Measurements from ENCODE around the gene MED25. TPM values are rescaled to one million over a fixed set of nuclear protein-coding genes. Genes with fewer than 3 reads are reported as not detected.

The MED25 gene
- total RNA-seq, 4 donors from 2014 or later = 16.9 to 27.7 (median 23.9) TPM

- H3K27ac ChIP-seq = no peak overlapping the region
- peaks cover 0 to 36% (median 0%) of the 10 kb centered on the region in 3 donors for H3K36me3 ChIP-seq
- DNase-seq = no peak
- intact Hi-C loops (cut with DNase I) = no loop called here
- no peaks in the 10 kb centered on the region for H3K9me3 ChIP-seq
- H3K4me1 ChIP-seq = peaks cover 0 to 36% (median 0%) of the 10 kb centered on the region in 3 donors
- no peak overlapping the region for H3K4me3 ChIP-seq
- TF ChIP-seq POLR2A (IDR thresholded peaks at IDR 0.05) = no peak
- TF ChIP-seq, protein P1, sequence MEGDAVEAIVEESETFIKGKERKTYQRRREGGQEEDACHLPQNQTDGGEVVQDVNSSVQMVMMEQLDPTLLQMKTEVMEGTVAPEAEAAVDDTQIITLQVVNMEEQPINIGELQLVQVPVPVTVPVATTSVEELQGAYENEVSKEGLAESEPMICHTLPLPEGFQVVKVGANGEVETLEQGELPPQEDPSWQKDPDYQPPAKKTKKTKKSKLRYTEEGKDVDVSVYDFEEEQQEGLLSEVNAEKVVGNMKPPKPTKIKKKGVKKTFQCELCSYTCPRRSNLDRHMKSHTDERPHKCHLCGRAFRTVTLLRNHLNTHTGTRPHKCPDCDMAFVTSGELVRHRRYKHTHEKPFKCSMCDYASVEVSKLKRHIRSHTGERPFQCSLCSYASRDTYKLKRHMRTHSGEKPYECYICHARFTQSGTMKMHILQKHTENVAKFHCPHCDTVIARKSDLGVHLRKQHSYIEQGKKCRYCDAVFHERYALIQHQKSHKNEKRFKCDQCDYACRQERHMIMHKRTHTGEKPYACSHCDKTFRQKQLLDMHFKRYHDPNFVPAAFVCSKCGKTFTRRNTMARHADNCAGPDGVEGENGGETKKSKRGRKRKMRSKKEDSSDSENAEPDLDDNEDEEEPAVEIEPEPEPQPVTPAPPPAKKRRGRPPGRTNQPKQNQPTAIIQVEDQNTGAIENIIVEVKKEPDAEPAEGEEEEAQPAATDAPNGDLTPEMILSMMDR (IDR thresholded peaks at IDR 0.05) = no peak
- no peaks in the 10 kb centered on the region for H3K27me3 ChIP-seq
- WGBS, 2 donors = 64 to 77% methylated on average over 5 to 8 of the region's 8 CpGs
Measured at GRCh38 chr19:49773663-49774350, 44.3 kb upstream of the MED25 start.

DNA sequence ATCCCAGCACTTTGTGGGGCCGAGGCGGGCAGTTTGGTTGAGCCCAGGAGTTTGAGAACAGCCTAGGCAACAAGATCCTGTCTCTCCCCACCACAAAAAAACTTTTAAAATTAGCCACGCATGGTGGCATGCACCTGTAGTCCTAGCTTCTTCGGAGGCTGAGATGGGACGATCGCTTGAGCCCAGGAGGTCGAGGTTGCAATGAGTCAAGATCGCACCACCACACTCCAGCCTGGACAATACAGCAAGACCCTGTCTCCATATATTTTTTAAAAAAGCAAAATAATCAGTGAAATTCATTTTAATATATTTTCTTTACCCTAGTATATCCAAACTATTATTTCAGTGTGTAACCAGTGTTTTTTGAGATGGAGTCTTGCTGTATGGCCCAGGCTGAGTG is 43.1 kb upstream of the MED25 start:
- Histone ChIP-seq H3K36me3 (peaks cover 0 to 36% (median 0%) of the 10 kb centered on the region in 3 donors), H3K27ac (no peak overlapping the region), H3K4me1 (peaks cover 0 to 24% (median 0%) of the 10 kb centered on the region in 3 donors), H3K9me3 (no peaks in the 10 kb centered on the region), H3K4me3 (no peak overlapping the region), H3K27me3 (no peaks in the 10 kb centered on the region)
- intact Hi-C loops (cut with DNase I) = no loop called here
- no peak for TF ChIP-seq POLR2A (IDR thresholded peaks at IDR 0.05)
- no peak for DNase-seq
- 86 to 95% methylated on average over 8 of the region's 8 CpGs for WGBS, 2 donors

DNA sequence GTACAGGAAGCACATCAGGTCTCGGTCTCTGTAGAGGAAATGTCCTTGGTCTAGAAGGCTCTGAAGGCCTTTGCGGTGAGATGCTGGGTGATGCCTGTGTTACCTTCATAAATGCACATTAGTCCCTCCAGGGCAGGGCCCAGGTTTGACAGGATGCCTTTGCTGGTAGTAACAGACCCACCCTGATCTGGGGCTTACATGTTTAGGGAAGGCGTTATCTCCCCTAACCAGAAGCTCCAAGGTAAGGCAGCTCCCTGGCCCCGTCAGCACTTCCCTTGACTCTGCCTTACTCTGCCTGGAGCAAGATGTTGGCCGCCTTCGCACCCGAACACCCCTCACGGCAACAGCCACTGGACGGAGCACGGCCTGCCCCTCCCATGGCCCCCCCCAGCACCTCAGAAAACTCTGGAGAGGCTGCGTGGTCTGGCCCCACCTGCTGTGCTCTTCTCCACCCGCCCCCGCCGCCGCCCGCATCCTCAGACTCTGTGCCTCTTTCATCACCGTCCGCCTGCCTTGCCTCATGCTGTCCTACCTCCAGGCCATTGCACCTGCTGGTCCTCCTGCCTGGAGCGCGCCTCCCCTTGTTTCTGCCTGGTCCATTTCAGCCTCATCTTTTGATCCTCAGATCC is 42.2 kb upstream of the MED25 start:
- Histone ChIP-seq H3K27ac (peak overlapping the region in 1 of 4 donors; percentile 13), H3K4me3 (no peak overlapping the region), H3K9me3 (no peaks in the 10 kb centered on the region), H3K36me3 (peaks cover 0 to 42% (median 0%) of the 10 kb centered on the region in 3 donors), H3K4me1 (peaks cover 0 to 32% (median 0%) of the 10 kb centered on the region in 3 donors), H3K27me3 (no peaks in the 10 kb centered on the region)
- no peak for DNase-seq
- 76 to 80% methylated on average over 11 to 13 of the region's 20 CpGs for WGBS, 2 donors
- no peak for TF ChIP-seq POLR2A (IDR thresholded peaks at IDR 0.05)
- TF ChIP-seq, protein P1 (IDR thresholded peaks at IDR 0.05) = no peak
- intact Hi-C loops (cut with DNase I) = no loop called here

DNA sequence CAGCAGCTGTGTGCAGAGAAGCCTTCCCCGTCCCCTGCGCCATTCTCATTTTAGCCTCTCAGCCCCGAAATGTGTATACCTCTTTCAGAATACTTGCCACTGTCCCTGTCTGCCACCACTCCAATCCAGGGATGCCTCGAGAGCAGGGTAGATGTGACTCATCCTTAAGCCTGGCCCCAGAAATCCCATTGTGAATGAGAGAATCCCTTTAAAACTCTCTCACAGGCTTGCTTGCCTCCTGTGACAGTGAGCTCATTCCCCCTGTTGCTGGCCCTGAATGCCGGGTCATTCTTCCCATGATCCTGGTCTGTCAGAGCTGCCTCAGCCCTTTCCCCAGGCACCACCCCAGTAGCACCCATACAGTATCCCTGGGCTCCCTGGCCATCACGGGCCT is 41.7 kb upstream of the MED25 start:
- TF ChIP-seq, protein P1 (IDR thresholded peaks at IDR 0.05) = no peak
- TF ChIP-seq POLR2A (IDR thresholded peaks at IDR 0.05) = no peak
- Histone ChIP-seq H3K4me1 (peaks cover 0 to 37% (median 0%) of the 10 kb centered on the region in 3 donors), H3K36me3 (peaks cover 0 to 43% (median 0%) of the 10 kb centered on the region in 3 donors), H3K27ac (no peak overlapping the region), H3K27me3 (no peaks in the 10 kb centered on the region), H3K9me3 (no peaks in the 10 kb centered on the region), H3K4me3 (no peak overlapping the region)
- WGBS, 2 donors = 86 to 88% methylated on average over 6 of the region's 6 CpGs
- no peak for DNase-seq
- intact Hi-C loops (cut with DNase I) = no loop called here

DNA sequence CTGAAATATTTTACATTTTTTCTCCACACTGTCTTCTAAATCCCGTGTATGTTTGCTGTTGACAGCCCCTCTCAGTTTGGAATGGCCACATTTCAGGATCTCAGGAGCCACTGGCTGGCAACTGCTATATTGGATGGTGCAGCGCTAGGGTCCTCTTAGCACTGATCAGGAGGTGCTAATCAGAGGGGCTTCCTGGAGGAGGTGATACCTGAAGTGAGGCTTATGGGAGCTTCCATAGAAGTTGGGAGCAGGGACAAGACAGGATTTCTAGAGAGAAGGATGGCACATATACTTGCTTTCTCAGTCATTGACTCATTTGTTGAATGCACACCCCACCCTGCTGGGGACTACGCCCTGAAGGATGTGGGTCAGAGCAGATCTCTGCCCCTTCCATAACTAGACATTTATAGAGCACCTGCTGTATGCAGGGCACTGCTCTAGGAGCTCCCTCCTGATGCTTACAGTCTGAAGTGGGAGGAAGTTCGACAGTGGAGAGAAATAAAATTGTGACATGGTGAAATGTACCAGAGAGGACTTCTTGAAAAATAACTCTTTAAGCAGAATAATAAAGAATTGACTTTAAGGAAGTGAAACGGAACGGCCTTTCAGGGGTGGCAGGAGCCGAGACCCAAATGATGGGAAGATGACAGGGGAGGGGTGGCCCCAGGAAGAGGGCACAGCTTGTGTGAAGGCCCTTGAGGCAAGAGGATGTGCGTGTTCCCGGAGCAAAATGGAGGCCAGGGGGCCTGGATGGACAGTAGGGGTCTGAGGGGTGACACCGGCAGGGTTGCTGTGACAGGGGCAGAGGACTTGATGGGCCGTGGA is 38.1 kb upstream of the MED25 start:
- Histone ChIP-seq H3K27ac (peak overlapping the region in 1 of 4 donors; percentile 0), H3K4me1 (peaks cover 0 to 20% (median 0%) of the 10 kb centered on the region in 3 donors), H3K36me3 (peaks cover 14 to 62% (median 16%) of the 10 kb centered on the region in 3 donors), H3K4me3 (no peak overlapping the region), H3K27me3 (no peaks in the 10 kb centered on the region), H3K9me3 (no peaks in the 10 kb centered on the region)
- TF ChIP-seq POLR2A (IDR thresholded peaks at IDR 0.05) = no peak
- TF ChIP-seq, protein P1 (IDR thresholded peaks at IDR 0.05) = no peak
- intact Hi-C loops (cut with DNase I) = no loop called here
- WGBS, 2 donors = 79 to 87% methylated on average over 11 of the region's 11 CpGs
- no peak for DNase-seq
